GM21576 (cell line): ENCODE measurements around the gene HSPB6.
"Not testable (repeated sequence)": the region's sequence is repeated elsewhere in the genome, so short reads cannot be mapped to it uniquely, and the experiment has no call there.

Experiments used
- ATAC-seq: cut with Tn5 transposase; IDR thresholded peaks from one replicate; pipeline ENCODE4 v1.9.1; 2021; ENCODE audit warnings: mild to moderate bottlenecking, moderate library complexity; ENCODE audit not compliant: unreplicated experiment

HSPB6 gene, protein sequence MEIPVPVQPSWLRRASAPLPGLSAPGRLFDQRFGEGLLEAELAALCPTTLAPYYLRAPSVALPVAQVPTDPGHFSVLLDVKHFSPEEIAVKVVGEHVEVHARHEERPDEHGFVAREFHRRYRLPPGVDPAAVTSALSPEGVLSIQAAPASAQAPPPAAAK

DNA sequence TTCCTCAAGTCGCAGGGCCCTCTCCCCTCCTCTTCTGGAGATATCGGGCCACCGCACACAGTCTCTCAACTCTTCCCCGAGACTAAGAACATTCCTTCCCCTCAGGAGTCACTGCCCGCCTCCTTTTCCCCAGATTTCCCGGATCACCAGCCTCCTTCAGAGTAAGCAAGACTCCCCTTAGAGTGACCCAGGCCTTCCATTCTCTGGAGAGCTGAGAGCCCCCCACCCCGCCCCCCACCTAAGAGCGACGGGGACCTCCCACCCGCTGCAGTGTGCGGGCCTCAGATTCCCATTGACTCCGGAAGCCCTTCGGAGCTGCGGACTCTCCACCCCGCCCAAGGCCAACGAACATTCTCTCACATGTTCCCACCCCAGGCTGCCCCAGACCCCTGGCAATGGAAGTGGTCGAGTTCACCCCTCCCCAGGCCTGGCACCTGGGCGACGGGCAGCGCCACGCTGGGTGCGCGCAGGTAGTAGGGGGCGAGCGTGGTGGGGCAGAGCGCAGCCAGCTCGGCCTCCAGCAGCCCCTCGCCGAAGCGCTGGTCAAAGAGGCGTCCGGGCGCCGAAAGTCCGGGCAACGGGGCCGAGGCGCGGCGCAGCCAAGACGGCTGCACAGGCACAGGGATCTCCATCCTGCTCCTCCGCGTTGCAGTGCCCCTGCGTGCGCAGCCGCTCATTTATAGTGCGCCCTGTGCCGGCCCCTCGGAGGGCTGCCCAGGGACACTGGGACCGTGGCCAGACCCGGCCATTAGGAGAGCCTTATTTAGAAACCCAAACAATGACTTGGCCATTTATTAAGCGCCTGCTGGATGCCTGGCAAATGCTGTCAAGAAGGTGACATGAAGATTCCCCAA, at the start of gene HSPB6:
HSPB6 (minus strand) TSS at position 653 of the 854 bp plus-strand sequence; CDS start at position 632, 21 bp downstream.
- ATAC-seq: no peak

GRCh38 chr19:35806597-35806996, 49.8 kb upstream of the HSPB6 start:
- no peak for ATAC-seq

GRCh38 chr19:35805526-35806102, 48.8 kb upstream of the HSPB6 start:
- ATAC-seq: no peak

DNA sequence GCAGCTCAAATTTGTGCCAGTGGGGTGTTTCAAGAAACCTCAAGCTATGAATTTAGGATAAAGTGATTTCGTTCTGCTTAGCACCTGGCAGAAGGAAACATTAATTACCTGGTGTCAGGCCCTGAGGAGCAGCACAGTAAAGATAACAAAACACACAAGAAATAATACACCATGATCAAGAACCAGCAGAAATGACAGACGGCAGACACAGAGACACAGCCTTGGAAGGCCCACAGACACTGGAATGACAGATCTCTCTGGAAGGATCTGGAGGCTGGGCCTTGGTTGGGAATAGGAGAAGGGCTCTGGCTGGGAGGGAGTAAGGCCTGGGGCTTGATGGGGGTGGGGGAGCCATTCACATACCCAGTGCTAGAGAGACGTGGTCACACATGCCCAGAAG, 45.0 kb upstream of the HSPB6 start:
- no peak for ATAC-seq

GRCh38 chr19:35797663-35798062, 40.8 kb upstream of the HSPB6 start:
- ATAC-seq: no peak

GRCh38 chr19:35796645-35797542, 40.1 kb upstream of the HSPB6 start:
- ATAC-seq: no peak

DNA sequence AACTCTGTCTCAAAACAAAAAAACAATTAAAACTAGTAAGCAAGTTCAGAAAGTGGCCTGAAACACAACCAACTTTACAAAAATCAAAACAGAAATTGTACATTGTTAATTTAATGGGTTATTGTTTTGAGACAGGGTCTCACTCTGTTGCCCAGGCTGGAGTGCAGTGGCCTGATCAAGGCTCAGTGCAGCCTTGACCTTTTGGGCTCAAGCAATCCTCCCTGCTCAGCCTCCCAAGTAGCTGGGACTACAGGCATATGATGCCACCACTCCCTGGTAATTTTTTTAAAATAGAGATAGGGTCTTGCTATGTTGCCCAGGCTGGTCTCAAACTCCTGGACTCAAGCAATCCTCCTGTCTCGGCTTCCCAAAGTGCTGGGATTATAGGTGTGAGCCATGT, 38.7 kb upstream of the HSPB6 start:
- ATAC-seq: not testable (repeated sequence)

GRCh38 chr19:35793381-35794165, 36.7 kb upstream of the HSPB6 start:
- ATAC-seq: no peak

DNA sequence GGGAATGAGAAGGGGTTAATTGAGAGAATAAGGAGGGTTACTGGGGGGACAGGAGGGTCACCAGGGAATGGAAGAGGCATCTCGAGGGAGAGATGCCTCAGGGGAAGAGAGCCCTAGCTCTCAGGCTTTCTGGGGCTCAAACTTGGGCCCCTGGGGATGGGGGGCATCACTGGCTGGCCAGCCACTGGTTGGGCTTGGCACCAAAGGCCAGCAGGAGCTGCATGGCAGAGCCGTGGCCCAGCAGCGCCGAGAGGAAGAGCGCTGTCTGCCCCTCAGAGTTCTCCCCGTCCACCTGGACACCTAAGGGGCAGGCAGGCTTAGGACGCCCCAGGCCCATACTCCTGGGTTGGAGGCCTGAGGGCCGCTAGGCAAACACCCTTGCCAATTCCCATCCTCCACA, 36.1 kb upstream of the HSPB6 start:
- no peak for ATAC-seq

DNA sequence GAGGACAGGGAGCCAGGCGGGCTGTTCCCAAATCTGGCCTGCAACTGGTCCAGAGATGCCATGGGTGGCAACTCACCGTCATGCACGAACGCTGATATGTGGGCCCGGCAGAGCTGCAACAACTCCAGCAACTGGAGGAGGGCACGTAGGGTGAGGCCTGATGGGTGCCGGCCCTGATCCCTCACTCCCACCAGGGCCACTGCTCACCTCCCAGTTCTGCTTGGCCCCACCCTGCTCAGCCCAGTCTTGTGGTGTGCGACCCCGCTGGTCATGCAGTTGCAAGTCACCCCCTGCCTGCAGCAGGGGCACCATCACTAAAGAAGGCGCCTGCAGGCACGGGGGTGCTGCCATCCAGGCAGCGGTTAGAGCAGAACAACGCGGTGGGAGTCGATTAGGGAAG, 35.5 kb upstream of the HSPB6 start:
- no peak for ATAC-seq

DNA sequence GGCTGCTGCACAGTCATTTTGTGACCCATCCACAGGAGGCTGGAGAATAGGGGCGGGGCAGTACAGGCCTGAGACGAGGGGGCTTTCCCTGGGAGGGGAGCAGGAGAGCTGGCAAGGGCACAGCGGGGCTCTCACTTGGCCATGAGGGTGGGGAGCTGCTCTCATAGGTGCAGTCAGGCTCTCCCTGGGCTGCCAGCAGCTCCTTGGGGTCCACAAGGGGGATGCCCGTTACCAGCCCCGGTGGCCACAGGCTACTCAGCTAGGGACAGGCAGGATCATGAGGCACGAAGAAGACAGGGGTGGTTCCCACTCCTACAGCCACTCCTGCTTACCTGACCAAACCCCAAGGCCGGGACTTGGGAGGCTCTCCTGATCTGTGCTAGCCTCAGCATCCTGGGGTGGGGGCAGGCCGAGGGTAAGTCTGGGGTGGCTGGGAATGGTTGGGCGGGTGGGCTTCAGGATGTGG, 35.0 kb upstream of the HSPB6 start:
- ATAC-seq: no peak

GRCh38 chr19:35790981-35791813, 34.4 kb upstream of the HSPB6 start:
- no peak for ATAC-seq

DNA sequence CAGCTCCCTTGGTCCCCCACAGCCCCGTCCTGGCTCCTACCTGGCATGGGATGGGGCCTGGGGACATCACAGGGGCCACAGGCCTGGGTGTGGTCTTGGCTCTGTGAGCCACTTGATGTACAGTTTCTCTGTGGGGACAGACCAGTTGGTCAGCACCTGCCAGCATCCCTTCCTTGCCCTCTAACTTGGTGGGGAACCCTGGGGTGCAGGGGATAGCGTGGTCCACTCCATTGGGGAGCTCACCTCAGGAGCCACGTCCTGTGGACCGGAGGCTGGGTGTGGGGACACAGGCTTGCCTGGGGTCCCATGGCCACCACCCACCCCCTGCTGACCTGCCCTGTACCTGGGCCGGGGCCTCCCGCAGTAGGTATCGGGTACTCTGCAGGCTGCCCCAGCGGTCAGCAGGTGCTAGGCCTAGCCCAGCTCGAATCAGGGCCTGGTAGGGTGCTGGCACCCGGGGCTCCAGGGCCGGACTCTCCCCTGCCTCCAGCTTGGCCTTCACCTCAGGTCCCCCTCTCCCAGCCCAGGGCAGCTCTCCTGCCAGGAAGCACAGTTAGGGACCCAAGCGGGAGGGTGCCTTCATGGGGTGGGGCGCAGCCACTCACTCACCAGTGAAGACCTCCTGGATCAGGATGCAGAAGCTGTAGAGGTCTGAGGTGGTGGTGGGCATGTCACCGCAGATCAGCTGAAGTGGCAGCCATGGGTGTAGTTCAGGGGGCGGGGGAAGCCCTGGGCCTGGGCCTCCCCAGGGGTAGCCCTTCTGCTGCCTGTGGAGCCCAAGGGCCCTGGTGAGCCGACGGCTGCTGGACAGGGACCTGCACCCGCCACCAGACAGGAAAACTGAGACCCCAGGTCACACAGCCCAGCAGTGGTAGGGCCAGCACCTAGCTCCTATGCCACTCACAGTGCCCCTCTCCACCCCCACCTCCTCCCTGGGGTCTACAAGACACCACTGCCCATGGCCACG, 33.4 kb upstream of the HSPB6 start:
- no peak for ATAC-seq

GRCh38 chr19:35789195-35789977, 32.6 kb upstream of the HSPB6 start:
- ATAC-seq: no peak

GRCh38 chr19:35788205-35788960, 31.6 kb upstream of the HSPB6 start:
- no peak for ATAC-seq

- no peak for ATAC-seq
These were observed 30.5 kb upstream of the HSPB6 start for GRCh38 chr19:35787227-35787799.
